IMR-90 (cell line): ENCODE measurements around the gene APOB. TPM values are rescaled to one million over a fixed set of nuclear protein-coding genes. Genes with fewer than 3 reads are reported as not detected.

Experiments
- ATAC-seq: fragments of 200-7000 bp; cut with Tn5 transposase; 2 replicates; pipeline ENCODE4 v1.9.1; 2020; ENCODE audit warnings: low read depth, mild to moderate bottlenecking, moderate library complexity
- BruUV-seq: library from RNA; stranded (reverse); fragments of 400-500 nt; replicated peaks from 2 replicates; lab custom pipeline; 2021; lab: Mats Ljungman, UMichigan
- CTCF ChIA-PET: fragments of 300-600 bp; formaldehyde crosslinking; extraction: SDS; loops from one replicate; lab custom pipeline; 2021; ENCODE audit warnings: antibody characterized with exemption; lab: Yijun Ruan, JAX
- POLR2A ChIA-PET: fragments of 300-600 bp; sonication (Branson Sonifier 250); formaldehyde crosslinking; loops from one replicate; lab custom pipeline; 2022; ENCODE audit warnings: antibody characterized with exemption; ENCODE audit not compliant: unreplicated experiment; lab: Charles Lee
- DNase-seq: peaks from one replicate; pipeline ENCODE4 v3.0.0; 2013
- H2AFZ ChIP-seq: replicated peaks from 2 replicates; pipeline ENCODE3; 2013; ENCODE audit warnings: low read length, mild to moderate bottlenecking; ENCODE audit not compliant: poor library complexity
- H2AK5ac ChIP-seq: 2 replicates; pipeline ENCODE4 v1.6.1; 2013; ENCODE audit warnings: low read depth, low read length, inconsistent platforms
- H2AK9ac ChIP-seq: replicated peaks from 2 replicates; pipeline ENCODE3; 2013; ENCODE audit warnings: mild to moderate bottlenecking, low read depth, low read length, moderate library complexity; ENCODE audit not compliant: poor library complexity
- H2BK120ac ChIP-seq: 2 replicates; pipeline ENCODE4 v1.6.1; 2013; ENCODE audit warnings: low read depth, low read length, inconsistent platforms
- H2BK15ac ChIP-seq: 3 replicates; pipeline ENCODE4 v1.6.1; 2013; ENCODE audit warnings: low read depth, low read length, inconsistent platforms
- H2BK20ac ChIP-seq: 2 replicates; pipeline ENCODE4 v1.6.1; 2013; ENCODE audit warnings: low read depth, mild to moderate bottlenecking, inconsistent platforms, low read length, moderate library complexity
- H2BK5ac ChIP-seq: 2 replicates; pipeline ENCODE4 v1.6.1; 2013; ENCODE audit warnings: mild to moderate bottlenecking, low read depth, low read length, inconsistent platforms; ENCODE audit not compliant: poor library complexity, severe bottlenecking
- H3K14ac ChIP-seq: replicated peaks from 2 replicates; pipeline ENCODE4 v1.6.1; 2013; ENCODE audit warnings: low read depth, low read length, inconsistent platforms
- H3K18ac ChIP-seq: 2 replicates; pipeline ENCODE4 v1.6.1; 2013; ENCODE audit warnings: low read depth, low read length, control low read depth
- H3K23ac ChIP-seq: 2 replicates; pipeline ENCODE4 v1.6.1; 2013; ENCODE audit warnings: low read depth, low read length, inconsistent platforms
- H3K27ac ChIP-seq: 2 replicates; pipeline ENCODE4 v1.5.1; 2013; ENCODE audit warnings: mild to moderate bottlenecking, control low read depth, low read length; ENCODE audit not compliant: insufficient read depth
- H3K27me3 ChIP-seq: 2 replicates; pipeline ENCODE4 v1.6.1; 2013; ENCODE audit warnings: low read length; ENCODE audit not compliant: control insufficient read depth, insufficient read depth
- H3K36me3 ChIP-seq: 2 replicates; pipeline ENCODE4 v1.6.1; 2013; ENCODE audit warnings: low read length, mixed read lengths; ENCODE audit not compliant: control insufficient read depth, insufficient read depth
- H3K4ac ChIP-seq: 2 replicates; pipeline ENCODE4 v1.6.1; 2013; ENCODE audit warnings: low read depth, low read length, inconsistent platforms
- H3K4me1 ChIP-seq: 2 replicates; pipeline ENCODE4 v1.6.1; 2013; ENCODE audit warnings: low read length, mixed read lengths; ENCODE audit not compliant: control insufficient read depth, insufficient read depth
- H3K4me2 ChIP-seq: 2 replicates; pipeline ENCODE4 v1.6.1; 2013; ENCODE audit warnings: low read depth, mild to moderate bottlenecking, control low read depth, low read length, moderate library complexity
- H3K4me3 ChIP-seq: 2 replicates; pipeline ENCODE4 v1.5.1; 2013; ENCODE audit warnings: low read depth, mild to moderate bottlenecking, control low read depth, low read length, moderate library complexity; ENCODE audit not compliant: insufficient read depth
- H3K56ac ChIP-seq: 2 replicates; pipeline ENCODE4 v1.6.1; 2013; ENCODE audit warnings: low read length, inconsistent platforms; ENCODE audit not compliant: insufficient read depth; ENCODE audit errors: extremely low read depth
- H3K79me1 ChIP-seq, 2 experiments: 2 replicates each; pipeline ENCODE4 v1.6.1; 2013; ENCODE audit warnings: low read length in 2 of 2, inconsistent platforms in 1 of 2, low read depth in 1 of 2
- H3K9ac ChIP-seq: 2 replicates; pipeline ENCODE4 v1.6.1; 2013; ENCODE audit warnings: low read depth, low read length, control low read depth
- H3K9me1 ChIP-seq: 2 replicates; pipeline ENCODE4 v1.6.1; 2013; ENCODE audit warnings: low read length, inconsistent platforms; ENCODE audit not compliant: insufficient read depth
- H3K9me3 ChIP-seq: 2 replicates; pipeline ENCODE4 v1.6.1; 2013; ENCODE audit warnings: low read length; ENCODE audit not compliant: control insufficient read depth, insufficient read depth
- H4K20me1 ChIP-seq: 2 replicates; pipeline ENCODE4 v1.6.1; 2013; ENCODE audit warnings: low read length, inconsistent platforms; ENCODE audit not compliant: insufficient read depth
- H4K5ac ChIP-seq: 2 replicates; pipeline ENCODE4 v1.6.1; 2013; ENCODE audit warnings: mild to moderate bottlenecking, low read depth, low read length, control low read depth
- H4K8ac ChIP-seq, 2 experiments: 2 replicates each; pipeline ENCODE4 v1.6.1; 2013; ENCODE audit warnings: low read depth in 2 of 2, low read length in 2 of 2, control low read depth in 1 of 2, inconsistent platforms in 1 of 2
- H4K91ac ChIP-seq: 2 replicates; pipeline ENCODE4 v1.6.1; 2013; ENCODE audit warnings: low read depth, low read length, inconsistent platforms; ENCODE audit not compliant: insufficient read depth
- BHLHE40 ChIP-seq: fragments of 150-350 bp; IDR thresholded peaks from 2 replicates; pipeline ENCODE4 v1.6.1; 2016; ENCODE audit warnings: mild to moderate bottlenecking, low read depth, low read length
- CEBPB ChIP-seq: IDR thresholded peaks from 2 replicates; pipeline ENCODE4 v1.6.1; 2012; ENCODE audit warnings: low read depth, low read length, improper control_type of control experiment
- CHD1 ChIP-seq: IDR thresholded peaks from 2 replicates; pipeline ENCODE4 v1.6.1; 2012; ENCODE audit warnings: low read depth, low read length, improper control_type of control experiment
- CTCF ChIP-seq: conservative IDR thresholded peaks from 2 replicates; pipeline ENCODE4 v1.5.1; 2012; ENCODE audit warnings: mild to moderate bottlenecking, low read depth, low read length, improper control_type of control experiment
- FOS ChIP-seq: fragments of 150-350 bp; IDR thresholded peaks from 2 replicates; pipeline ENCODE4 v1.6.1; 2016; ENCODE audit warnings: low read depth, low read length
- MAFK ChIP-seq: IDR thresholded peaks from 2 replicates; pipeline ENCODE4 v1.6.1; 2012; ENCODE audit warnings: low read depth, low read length, improper control_type of control experiment
- NFE2L2 ChIP-seq: fragments of 150-350 bp; IDR thresholded peaks from 2 replicates; pipeline ENCODE4 v1.6.1; 2016; ENCODE audit warnings: low read depth, mild to moderate bottlenecking, low read length
- RCOR1 ChIP-seq: IDR thresholded peaks from 2 replicates; pipeline ENCODE4 v1.6.1; 2012; ENCODE audit warnings: mild to moderate bottlenecking, low read length, improper control_type of control experiment; ENCODE audit not compliant: insufficient replicate concordance
- RFX5 ChIP-seq: IDR thresholded peaks from 2 replicates; pipeline ENCODE4 v1.8.0; 2012; ENCODE audit warnings: low read depth, mild to moderate bottlenecking, low read length, moderate library complexity
- WGBS, 2 experiments: methylation state at CpG; one replicate each; pipeline versions ENCODE4 v1.1.5 to v1.1.7; 2013; ENCODE audit warnings: missing lambda C conversion rate in 2 of 2; ENCODE audit not compliant: insufficient read length in 1 of 2; ENCODE audit errors: extremely low coverage in 2 of 2; 5-methylcytosine and 5-hydroxymethylcytosine counted together
- dilution Hi-C: fragments of 300-500 bp; cut with HindIII; formaldehyde crosslinking; loops from one replicate; pipeline ENCODE4 v1.14.3; 2018; ENCODE audit warnings: low sequenced_read_pairs; ENCODE audit not compliant: unreplicated experiment
- in situ Hi-C: fragments of 300-500 bp; cut with MboI; formaldehyde crosslinking; loops from 3 replicates; pipeline ENCODE4 v1.14.3; 2019; ENCODE audit warnings: low sequenced_read_pairs, inconsistent platforms, mixed read lengths
- intact Hi-C: fragments of 100-400 bp; cut with micrococcal nuclease; formaldehyde crosslinking; loops from 2 replicates; pipeline ENCODE4 v1.10.0; 2022
- polyA plus RNA-seq, 3 experiments: library from polyadenylated mRNA; depleted of rRNA; stranded (reverse); fragments of >200 nt; gene quantifications; 2 replicates each; pipeline ENCODE4 v1.2.3, GENCODE V29; 2012; ENCODE audit warnings: low replicate concordance in 1 of 3
- total RNA-seq: library from RNA; depleted of rRNA; stranded (reverse); fragments of >200 nt; gene quantifications from 2 replicates; pipeline ENCODE4 v1.2.3, GENCODE V29; 2012

The APOB gene
- total and polyA plus RNA-seq, 2 of the 4 experiments (the other 2 are of a cell fraction), result under 0.01 TPM; not detected in 1

GRCh38 chr2:21032338-21033236 lies 11.3 kb downstream of the APOB start (continued):
- TF ChIP-seq BHLHE40, result no peak

- Histone ChIP-seq H3K79me1 (no peaks in the 10 kb centered on the region), H2AK5ac (no peak overlapping the region), H3K18ac (no peak overlapping the region), H3K36me3 (no peaks in the 10 kb centered on the region), H4K20me1 (no peaks in the 10 kb centered on the region), H3K4me2 (no peak overlapping the region), H2AFZ (no peak overlapping the region), H3K9me3 (no peaks in the 10 kb centered on the region), H2BK15ac (no peak overlapping the region), H4K8ac (no peak overlapping the region), H3K56ac (no peak overlapping the region), H3K27me3 (no peaks in the 10 kb centered on the region), H3K4me1 (no peaks in the 10 kb centered on the region), H3K9ac (no peak overlapping the region), H3K27ac (no peak overlapping the region), H3K4ac (no peak overlapping the region), H2AK9ac (no peak overlapping the region), H2BK5ac (no peak overlapping the region), H3K14ac (no peak overlapping the region), H2BK120ac (no peak overlapping the region), H4K91ac (no peak overlapping the region), H3K23ac (no peak overlapping the region), H3K9me1 (no peaks in the 10 kb centered on the region; the same call in 1 of the 2 replicates), H2BK20ac (no peak overlapping the region), H3K4me3 (no peak overlapping the region), H4K5ac (no peak overlapping the region)
- in situ Hi-C loops, result no loop called here
- ChIA-PET POLR2A (no interaction called here), CTCF (no interaction called here)
- intact Hi-C loops, result no loop called here
- BruUV-seq, result no TSS peak
- no peak for ATAC-seq
- dilution Hi-C loops, result no loop called here
- TF ChIP-seq CHD1, result no peak
- no peak for TF ChIP-seq RFX5
- TF ChIP-seq NFE2L2, result no peak
- no peak for TF ChIP-seq RCOR1
- no peak for TF ChIP-seq CEBPB
- TF ChIP-seq CTCF, result no peak
- TF ChIP-seq FOS, result no peak
- no peak for TF ChIP-seq MAFK
- DNase-seq, result no peak
- 88% methylated on average over 1 of the region's 4 CpGs; no CpG with 5 or more reads in 1 of the 2 experiments for WGBS, 2 experiments
Measured at GRCh38 chr2:21030983-21031968, 12.6 kb downstream of the APOB start.
